Testis (tissue), 3 donors: Measurements from ENCODE around the gene GPRC5C. TPM values are rescaled to one million over a fixed set of nuclear protein-coding genes. Genes with fewer than 3 reads are reported as not detected.

Experiments
- DNase-seq: peaks from one replicate; pipeline ENCODE4 v3.0.0-alpha.2; 2019
- H3K27ac ChIP-seq, 2 donors: fragments of 200-600 bp; sonication (generic); one replicate each; pipeline ENCODE4 v1.5.1; 2019
- H3K27me3 ChIP-seq: fragments of 200-600 bp; sonication (generic); one replicate; pipeline ENCODE4 v1.5.1; 2019
- H3K36me3 ChIP-seq: fragments of 200-600 bp; sonication (generic); one replicate; pipeline ENCODE4 v1.5.1; 2017; ENCODE audit warnings: low read depth; ENCODE audit errors: missing control alignments
- H3K4me1 ChIP-seq: fragments of 200-600 bp; sonication (generic); one replicate; pipeline ENCODE4 v1.5.1; 2019
- H3K4me3 ChIP-seq, 2 donors: fragments of 200-600 bp; sonication (generic); one replicate each; pipeline ENCODE4 v1.5.1; 2017 to 2019
- H3K9me3 ChIP-seq: fragments of 200-600 bp; sonication (generic); one replicate; pipeline ENCODE4 v1.5.1; 2017
- POLR2A ChIP-seq: fragments of 450-650 bp; IDR thresholded peaks from one replicate; pipeline ENCODE4 v1.6.1; 2017; ENCODE audit warnings: antibody characterized with exemption, mild to moderate bottlenecking, moderate library complexity
- WGBS, 2 donors: methylation state at CpG; one replicate each; pipeline ENCODE4 v1.1.5; 2018; 5-methylcytosine and 5-hydroxymethylcytosine counted together
- intact Hi-C: fragments of 100-400 bp; cut with DNase I; formaldehyde crosslinking; loops from one replicate; pipeline ENCODE4 v1.15.1; 2023; ENCODE audit warnings: low total_unique reads
- polyA plus RNA-seq: library from polyadenylated mRNA; stranded (reverse); fragments of 350-450 nt; fragmentation: Illumina TruSeq; extraction: RNeasy Lipid Tissue Mini Kit (QIAGEN cat#74804); gene quantifications from one replicate; pipeline ENCODE4 v1.2.3, GENCODE V29; 2014; ENCODE audit warnings: low read depth, low replicate concordance; ENCODE audit not compliant: insufficient read depth
- total RNA-seq, 2 donors: library from RNA; depleted of rRNA; stranded (reverse); fragments of >200 nt; gene quantifications; one replicate each; pipeline ENCODE4 v1.2.3, GENCODE V29; 2016
- TF ChIP-seq, protein P1 (sequence below), 3 experiments: fragments of 450-650 bp in 2 of 3; fragments of 200-600 bp in 1 of 3; sonication (generic) in 1 of 3; IDR thresholded peaks; one replicate each; pipeline ENCODE4 v1.5.1; 2016 to 2019; ENCODE audit warnings: antibody characterized with exemption in 3 of 3, mild to moderate bottlenecking in 2 of 3, moderate library complexity in 1 of 3

Gene GPRC5C
- total and polyA plus RNA-seq, 3 donors from 2014 or later = 6.8 to 19.0 (median 14.1) TPM

DNA sequence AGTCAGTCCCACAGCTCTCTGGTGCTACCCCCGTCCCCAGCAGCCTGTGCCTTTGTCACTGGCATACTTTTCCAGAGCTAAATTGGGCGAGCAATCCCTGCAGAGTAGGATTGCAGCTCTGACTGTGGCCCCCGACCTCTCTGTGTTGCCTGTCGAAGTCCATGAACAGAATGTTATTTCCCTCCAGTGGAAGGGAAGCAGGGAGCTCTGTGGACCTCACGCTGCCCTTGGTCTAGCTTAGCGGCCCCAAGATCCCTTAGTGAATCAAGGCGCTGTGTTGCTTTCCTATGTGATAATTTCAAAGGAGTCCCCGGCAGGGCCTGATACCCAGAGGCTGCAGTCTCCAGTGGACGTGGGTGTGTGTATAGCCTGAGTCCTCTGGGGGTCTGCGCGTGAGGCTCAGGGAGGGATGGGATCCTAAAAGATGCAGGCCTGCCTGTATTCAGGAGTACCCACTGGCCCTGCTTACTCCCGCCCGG is 19.1 kb downstream of the GPRC5C start:
- intact Hi-C loops = no loop called here
- DNase-seq = no peak
- 87 to 93% methylated on average over 10 to 13 of the region's 13 CpGs for WGBS, 2 donors
- Histone ChIP-seq H3K9me3 (no peaks in the 10 kb centered on the region), H3K4me3 (no peak overlapping the region), H3K27ac (no peak overlapping the region), H3K36me3 (no peaks in the 10 kb centered on the region), H3K4me1 (peaks cover 48% of the 10 kb centered on the region), H3K27me3 (no peaks in the 10 kb centered on the region)
- TF ChIP-seq, protein P1, sequence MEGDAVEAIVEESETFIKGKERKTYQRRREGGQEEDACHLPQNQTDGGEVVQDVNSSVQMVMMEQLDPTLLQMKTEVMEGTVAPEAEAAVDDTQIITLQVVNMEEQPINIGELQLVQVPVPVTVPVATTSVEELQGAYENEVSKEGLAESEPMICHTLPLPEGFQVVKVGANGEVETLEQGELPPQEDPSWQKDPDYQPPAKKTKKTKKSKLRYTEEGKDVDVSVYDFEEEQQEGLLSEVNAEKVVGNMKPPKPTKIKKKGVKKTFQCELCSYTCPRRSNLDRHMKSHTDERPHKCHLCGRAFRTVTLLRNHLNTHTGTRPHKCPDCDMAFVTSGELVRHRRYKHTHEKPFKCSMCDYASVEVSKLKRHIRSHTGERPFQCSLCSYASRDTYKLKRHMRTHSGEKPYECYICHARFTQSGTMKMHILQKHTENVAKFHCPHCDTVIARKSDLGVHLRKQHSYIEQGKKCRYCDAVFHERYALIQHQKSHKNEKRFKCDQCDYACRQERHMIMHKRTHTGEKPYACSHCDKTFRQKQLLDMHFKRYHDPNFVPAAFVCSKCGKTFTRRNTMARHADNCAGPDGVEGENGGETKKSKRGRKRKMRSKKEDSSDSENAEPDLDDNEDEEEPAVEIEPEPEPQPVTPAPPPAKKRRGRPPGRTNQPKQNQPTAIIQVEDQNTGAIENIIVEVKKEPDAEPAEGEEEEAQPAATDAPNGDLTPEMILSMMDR (IDR thresholded peaks at IDR 0.05) = no peak
- TF ChIP-seq POLR2A = no peak

DNA sequence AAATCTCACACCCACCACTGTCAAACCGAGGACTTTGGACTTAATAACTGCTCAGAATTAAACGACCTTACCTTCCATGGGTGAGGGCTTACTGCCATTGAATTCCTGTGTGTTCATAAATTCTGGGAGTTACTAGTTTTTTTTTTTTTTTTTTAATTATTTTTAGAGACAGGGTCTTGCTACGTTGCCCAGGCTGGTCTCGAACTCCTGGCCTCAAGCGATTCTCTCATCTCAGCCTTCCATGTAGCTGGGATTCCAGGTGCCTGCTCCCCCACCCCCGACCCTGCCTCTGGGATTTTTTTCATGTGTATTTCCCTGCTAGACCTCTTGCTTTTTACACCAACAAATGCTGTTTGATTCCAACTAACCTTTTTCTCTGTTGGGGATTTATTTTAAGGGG is 19.7 kb downstream of the GPRC5C start:
- 82 to 88% methylated on average over 5 to 6 of the region's 6 CpGs for WGBS, 2 donors
- TF ChIP-seq POLR2A = no peak
- TF ChIP-seq, protein P1 (IDR thresholded peaks at IDR 0.05) = no peak
- H3K27ac ChIP-seq = peak overlapping the region in 1 of 2 donors; percentile 50
- H3K9me3 ChIP-seq = no peaks in the 10 kb centered on the region
- H3K4me1 ChIP-seq = peaks cover 42% of the 10 kb centered on the region
- DNase-seq = no peak
- no peaks in the 10 kb centered on the region for H3K27me3 ChIP-seq
- intact Hi-C loops = no loop called here
- no peaks in the 10 kb centered on the region for H3K36me3 ChIP-seq
- H3K4me3 ChIP-seq = no peak overlapping the region

DNA sequence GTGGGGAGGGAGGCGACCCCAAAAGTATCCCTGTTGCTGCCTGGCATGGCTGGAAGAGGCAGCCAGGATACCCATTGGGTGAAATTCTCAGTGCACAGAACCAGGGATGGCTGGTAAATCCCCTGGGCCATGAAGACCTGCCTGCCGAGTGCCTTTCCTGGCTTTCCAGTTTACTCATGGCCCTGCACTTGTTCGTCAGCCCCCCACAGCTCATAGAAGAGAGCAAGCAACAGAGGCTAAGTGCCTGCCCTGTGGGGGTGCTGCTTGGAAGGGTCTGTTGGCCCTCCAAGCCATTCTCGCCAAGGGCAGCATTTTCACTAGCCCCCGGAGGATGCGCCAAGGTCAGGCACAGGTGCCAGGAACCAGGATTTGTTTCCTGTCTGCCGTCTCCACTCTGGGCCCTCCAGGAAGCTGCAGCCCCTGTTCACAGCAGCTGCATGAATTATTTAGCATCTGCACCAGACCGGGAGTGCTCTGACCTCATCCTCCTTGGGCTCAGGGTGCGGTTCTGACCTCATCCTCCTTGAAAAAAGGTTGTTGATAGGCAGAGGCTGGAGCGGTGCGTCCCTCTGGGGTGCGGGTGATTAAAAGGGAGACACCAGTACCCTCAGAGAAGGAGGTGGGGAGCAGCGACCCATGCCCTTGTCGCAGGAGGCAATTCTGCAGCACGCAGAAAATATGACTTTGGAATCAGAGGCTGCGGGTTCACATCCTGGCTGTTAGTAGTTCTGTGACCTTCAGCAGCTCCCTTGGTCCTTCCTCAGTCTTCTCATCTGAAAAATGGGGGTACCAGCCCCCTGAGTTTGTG is 20.3 kb downstream of the GPRC5C start:
- intact Hi-C loops = no loop called here
- Histone ChIP-seq H3K27me3 (no peaks in the 10 kb centered on the region), H3K4me3 (no peak overlapping the region), H3K27ac (peak overlapping the region; percentile 84 to 89), H3K36me3 (no peaks in the 10 kb centered on the region), H3K4me1 (peaks cover 41% of the 10 kb centered on the region), H3K9me3 (no peaks in the 10 kb centered on the region)
- DNase-seq = no peak
- TF ChIP-seq POLR2A = no peak
- TF ChIP-seq, protein P1 (IDR thresholded peaks at IDR 0.05) = no peak
- WGBS, 2 donors = 60 to 68% methylated on average over 16 of the region's 16 CpGs

DNA sequence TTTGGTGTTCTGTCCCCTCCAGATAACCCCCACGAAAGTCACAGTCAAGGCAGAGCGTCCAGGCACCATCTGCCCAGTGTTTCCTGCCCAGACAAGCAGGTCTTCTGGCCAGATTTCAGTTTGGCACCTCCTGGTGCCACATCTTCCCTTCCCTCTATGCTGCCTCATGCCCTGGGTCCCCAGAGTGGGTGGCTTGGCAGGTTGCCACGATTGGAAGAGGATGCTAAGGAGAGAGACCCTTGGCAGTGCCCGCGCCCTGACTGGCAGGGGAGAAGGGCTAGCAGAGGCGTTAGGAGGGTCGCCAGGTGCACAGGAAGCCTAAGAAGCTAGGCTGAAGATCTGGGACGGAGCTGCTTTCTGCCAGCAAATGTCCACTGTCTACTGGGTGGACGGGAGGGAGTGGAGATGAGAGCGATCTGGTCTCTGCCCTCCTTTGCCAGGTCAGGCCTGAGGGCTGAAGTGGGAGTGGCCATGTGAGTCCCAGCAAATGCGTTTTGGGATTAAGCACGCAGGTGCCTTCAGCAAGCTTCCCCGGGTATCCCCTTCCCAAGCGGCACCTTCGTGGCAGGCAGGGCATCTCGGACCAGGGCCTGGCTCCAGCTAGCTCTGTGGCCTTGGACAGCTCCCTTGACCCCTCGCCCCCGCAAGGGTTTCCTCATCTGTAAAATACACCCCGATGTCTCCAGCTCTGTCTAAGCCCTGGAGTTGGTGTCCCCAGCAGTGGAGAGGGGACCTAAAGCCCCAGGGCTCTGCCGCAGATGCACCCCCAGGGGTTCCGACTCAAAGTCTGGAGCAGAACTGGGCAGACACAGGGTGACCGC is 21.2 kb downstream of the GPRC5C start:
- H3K27me3 ChIP-seq = no peaks in the 10 kb centered on the region
- no peaks in the 10 kb centered on the region for H3K36me3 ChIP-seq
- intact Hi-C loops = no loop called here
- peak overlapping the region; percentile 13 to 50 for H3K4me3 ChIP-seq
- H3K4me1 ChIP-seq = peaks cover 38% of the 10 kb centered on the region
- DNase-seq = no peak
- no peak for TF ChIP-seq POLR2A
- TF ChIP-seq, protein P1 (IDR thresholded peaks at IDR 0.05) = no peak
- H3K27ac ChIP-seq = peak overlapping the region; percentile 84 to 89
- no peaks in the 10 kb centered on the region for H3K9me3 ChIP-seq
- 34 to 57% methylated on average over 10 to 22 of the region's 22 CpGs for WGBS, 2 donors
